GM12872 (cell line): ENCODE results near the gene SLC40A1.

ENCODE experiments used
- TF ChIP-seq, protein P1 (sequence below): IDR thresholded peaks from 3 replicates; pipeline ENCODE4 v1.5.1; 2011; ENCODE audit warnings: low read depth, mild to moderate bottlenecking, low read length, moderate library complexity; ENCODE audit not compliant: insufficient read depth

Gene SLC40A1

DNA sequence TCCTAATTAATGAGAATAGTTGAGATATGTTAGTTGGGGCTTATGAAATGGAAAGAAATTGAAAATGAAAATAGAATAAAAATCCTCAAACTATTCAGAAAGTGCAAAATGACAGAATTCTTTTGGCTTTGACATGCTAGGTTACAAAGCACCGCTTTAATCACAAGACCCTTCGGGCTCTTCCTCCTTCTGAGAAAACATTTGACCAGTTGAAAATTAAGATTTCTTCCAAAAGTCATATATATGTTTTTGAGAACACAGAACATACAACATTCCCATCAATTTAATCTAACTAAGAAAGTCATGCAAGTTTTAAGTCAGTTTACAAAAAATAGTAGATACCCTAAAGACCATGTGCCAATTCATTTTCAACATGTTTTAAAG lies 2.2 kb upstream of the SLC40A1 start:
- TF ChIP-seq, protein P1, sequence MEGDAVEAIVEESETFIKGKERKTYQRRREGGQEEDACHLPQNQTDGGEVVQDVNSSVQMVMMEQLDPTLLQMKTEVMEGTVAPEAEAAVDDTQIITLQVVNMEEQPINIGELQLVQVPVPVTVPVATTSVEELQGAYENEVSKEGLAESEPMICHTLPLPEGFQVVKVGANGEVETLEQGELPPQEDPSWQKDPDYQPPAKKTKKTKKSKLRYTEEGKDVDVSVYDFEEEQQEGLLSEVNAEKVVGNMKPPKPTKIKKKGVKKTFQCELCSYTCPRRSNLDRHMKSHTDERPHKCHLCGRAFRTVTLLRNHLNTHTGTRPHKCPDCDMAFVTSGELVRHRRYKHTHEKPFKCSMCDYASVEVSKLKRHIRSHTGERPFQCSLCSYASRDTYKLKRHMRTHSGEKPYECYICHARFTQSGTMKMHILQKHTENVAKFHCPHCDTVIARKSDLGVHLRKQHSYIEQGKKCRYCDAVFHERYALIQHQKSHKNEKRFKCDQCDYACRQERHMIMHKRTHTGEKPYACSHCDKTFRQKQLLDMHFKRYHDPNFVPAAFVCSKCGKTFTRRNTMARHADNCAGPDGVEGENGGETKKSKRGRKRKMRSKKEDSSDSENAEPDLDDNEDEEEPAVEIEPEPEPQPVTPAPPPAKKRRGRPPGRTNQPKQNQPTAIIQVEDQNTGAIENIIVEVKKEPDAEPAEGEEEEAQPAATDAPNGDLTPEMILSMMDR, result no peak

DNA sequence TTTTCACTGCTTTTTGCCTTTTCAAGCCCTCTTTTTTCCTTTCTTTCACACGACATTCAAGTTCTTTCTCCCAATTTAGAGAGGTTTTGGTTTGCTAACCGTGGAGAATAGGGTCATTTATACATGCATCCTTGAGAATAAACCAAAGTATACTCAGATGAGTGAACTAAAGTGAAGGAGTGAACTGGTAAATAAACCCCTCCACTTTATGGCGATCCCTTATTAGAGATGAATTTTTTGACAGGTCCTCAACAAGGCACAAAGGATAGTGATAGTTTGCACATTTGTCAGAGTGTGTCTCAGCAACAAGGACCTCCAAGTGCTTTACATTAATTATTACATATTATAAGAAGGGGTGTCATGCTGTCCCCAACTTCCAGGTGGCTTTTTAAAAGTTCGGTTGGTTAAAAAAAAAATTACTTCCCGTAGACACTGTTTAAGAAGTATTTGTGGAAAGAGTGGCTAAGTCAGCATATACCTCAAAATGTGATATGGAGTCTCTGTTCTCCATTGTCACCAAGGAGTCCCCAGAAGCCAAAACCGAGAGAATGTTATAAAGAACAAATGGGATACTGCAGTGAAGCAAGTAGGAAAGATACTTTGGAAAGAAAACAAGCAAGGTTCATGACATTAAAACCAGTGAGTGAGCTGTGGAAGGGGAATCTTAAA lies 1.7 kb upstream of the SLC40A1 start:
- TF ChIP-seq, protein P1, result no peak

DNA sequence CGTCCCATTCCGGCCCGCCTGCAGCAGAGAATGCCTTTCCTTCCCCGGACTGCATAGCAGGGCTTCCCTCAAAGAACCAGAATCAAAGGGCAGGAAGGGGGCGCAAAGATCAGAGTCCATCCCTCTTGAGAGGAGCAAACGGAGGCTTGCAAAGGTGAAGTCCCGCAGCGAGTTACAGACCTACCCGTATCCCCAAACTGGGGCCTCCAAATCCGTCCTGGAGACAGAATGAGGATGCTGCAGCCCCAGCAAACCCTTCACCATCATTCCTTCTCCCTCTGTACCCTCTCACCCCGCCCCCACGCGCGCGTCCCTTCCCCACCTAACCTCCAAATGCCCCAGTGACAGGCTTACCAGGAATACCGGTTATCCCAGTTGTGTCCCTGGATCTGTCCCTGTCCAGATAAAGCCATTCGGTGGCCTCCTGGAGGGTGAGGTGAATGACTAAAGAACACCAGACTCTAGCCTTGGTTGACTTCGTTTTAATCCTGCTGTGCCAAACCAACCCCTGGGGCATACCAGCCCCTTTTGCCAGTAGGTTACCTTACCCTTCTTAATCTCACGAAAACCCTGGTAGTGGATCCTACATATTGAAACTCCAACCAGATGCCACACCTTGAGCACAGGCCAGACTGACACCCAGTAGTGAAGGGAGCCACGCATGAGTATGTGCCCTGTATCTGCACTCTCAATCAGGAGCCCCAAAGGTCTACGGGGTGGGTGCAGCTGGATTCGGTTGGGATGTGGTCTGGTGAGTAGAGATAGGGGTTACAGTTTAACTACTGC lies 961 bp upstream of the SLC40A1 start:
- TF ChIP-seq, protein P1, result no peak

DNA sequence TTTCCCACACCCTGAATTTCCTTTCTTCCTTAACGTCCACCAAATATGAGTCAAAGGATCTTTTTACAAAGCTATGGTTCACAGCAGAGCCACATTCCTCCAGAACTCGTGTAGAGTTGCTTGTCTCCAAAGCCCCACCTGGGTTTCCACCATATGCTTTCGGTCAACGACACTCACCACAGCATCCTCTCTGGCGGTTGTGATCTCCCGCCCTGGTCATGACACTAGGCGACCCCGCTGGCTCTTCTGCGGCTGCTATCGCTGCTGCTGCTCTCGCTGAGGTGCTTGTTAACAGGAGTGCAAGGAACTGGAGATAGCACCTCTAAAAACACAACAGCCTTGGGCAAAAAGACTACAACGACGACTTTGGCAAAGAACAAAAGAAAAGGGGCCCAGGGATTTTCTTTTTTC lies 340 bp downstream of the SLC40A1 start:
- TF ChIP-seq, protein P1, result no peak

DNA sequence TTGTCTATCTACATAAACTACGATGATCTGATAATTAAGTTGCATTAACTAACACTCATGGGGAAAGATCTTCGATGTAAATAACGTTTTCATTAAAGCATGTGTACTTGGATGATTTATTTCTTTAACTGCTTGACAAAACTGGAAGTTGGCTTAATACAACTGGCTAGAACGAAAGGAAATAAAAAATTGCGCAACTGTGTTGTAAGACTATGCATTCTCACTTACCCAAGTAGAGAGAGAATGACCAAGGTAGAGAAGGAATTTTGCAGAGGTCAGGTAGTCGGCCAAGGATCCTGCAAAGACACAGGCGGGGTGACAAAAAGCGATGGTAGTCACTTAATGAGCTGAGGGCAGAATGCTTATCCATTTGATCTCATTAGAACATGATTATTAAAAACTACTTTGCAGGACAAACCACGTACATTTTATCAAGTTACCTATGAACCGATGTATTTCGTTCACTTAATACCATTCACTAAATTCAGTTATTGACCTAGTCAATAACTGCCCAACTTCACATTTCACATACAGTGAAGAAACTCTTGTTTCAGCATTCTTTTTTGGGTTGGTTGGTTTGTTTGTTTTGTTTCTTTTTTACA lies 900 bp downstream of the SLC40A1 start:
- TF ChIP-seq, protein P1, result no peak

DNA sequence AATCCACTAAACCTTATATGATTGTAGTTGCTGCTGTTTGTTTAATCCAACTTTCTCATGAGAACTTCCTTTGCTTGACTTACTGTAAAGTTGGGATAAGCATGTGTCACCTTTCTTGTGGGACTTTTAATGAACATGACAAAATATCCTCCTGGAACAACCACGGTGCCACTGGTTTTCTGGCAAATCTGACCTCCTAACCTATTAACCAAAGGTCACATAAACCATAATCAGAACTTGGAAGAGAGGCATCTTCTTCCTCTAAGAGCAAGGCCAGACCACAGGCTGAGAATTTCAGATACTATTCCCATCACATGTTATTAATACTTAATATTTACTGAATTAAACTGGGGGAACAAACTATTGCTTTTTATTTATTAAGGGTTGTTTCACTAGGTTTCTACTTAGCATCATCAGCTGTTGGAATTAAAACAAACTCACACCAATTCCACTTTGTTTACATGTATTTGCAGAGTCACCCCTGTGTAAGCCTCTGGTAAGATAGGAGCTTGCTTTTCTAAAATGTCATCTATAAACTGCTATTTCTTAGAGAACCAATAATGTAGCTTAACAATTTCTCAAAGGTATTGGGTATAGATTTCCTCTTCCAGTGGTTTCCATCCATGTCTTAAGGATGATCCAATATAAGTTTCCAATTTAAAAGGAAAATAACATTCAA lies 2.2 kb downstream of the SLC40A1 start:
- TF ChIP-seq, protein P1, result no peak

DNA sequence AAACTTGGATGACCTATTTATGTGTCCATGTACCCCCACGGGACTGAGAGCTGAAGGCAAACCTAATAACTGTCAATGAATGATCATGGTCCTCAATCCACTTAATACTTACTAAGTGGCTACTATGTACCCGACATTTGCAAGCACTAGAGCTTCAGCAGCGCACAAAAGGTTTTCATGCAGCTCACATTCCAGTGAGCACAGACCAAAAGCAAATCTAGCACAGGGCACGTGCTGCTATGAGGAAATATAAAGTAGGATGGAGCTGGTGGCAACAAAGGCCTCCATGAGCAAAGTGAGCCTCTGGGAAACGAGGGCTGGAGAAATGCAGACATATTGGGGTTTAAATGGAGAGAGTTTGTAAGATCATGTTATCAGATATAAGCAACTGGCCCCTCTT lies 3.5 kb downstream of the SLC40A1 start:
- TF ChIP-seq, protein P1, result no peak
